ENCODE measurements around the gene CTNNA2.

Gene CTNNA2

DNA sequence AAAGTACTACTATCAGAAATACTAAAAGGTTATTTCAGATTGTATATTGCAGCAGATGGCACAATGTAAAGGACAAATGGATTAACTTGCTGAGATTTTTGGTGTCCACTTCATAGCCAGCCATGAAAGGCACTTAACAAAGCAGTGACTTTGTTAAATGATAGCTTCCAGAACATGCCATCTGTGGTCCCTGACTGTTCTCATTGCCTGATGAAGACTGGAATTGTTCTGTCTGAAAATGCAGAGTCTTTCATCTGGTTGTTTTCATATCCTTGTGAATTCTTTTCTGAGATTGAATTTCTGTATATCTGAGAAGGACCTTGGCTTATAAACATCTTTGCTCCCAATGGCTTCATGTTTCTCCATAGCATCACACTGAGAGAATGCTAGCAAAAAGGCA is 836.1 kb downstream of the CTNNA2 start:
- in situ Hi-C loops (cut with MboI; ENCODE audit: low sequenced_read_pairs), result no loop called here

DNA sequence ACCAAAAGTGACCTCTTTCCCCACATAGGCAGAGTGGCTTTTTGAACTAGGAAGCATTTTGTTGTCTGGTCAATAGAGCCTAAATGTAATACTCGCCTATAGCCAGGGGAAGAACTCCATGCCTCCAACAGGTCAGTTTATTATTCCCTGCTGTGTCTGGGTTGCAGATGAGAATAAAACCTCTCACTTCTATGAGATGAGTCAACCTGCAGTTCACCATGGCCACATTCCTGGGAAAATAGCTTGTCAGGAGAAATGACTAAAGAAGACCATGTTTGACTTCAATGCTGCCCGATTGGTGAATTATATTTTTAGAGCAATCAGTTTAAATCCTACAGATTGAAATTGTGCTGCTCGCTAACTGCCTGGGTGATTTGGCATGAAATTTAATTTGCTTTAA is 838.4 kb downstream of the CTNNA2 start:
- in situ Hi-C loops (cut with MboI; ENCODE audit: low sequenced_read_pairs), result no loop called here

DNA sequence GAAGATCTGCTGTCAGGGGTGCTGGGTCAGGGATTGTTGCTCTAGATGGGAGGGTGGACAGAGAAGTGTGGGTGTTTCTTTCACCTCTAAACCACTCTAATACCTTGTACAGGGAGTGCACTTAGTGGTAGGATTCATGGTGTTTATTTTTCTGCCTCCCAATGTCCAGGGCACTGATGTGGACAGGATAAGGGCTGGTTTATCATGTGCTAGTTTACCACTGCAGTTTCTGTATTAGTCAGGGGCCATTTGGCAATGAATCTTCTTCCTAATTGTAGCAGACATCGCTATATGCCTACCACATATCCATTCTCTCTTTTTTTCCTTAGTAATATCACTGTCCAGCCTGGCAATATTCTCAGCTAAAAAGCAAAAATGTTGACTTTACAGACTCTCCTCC is 842.0 kb downstream of the CTNNA2 start:
- in situ Hi-C loops (cut with MboI; ENCODE audit: low sequenced_read_pairs), result no loop called here

DNA sequence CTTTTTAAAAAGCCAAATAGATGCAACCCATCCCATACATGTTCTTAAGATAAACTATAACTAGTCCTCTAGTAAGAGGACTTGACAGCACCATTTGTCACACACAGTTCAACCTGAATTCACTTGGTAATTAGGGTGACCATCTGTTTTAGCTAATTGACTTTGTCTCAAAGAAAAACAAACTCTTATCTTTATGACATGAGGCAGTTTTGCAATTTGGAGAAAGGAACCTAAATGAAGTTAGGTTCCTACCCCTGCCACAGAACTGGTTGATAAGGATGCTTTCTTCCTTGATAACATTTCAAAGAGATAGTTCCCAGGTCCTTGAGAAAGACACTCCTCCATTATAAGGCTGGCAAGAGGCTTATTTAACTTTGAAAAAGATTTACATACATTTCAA is 849.1 kb downstream of the CTNNA2 start:
- in situ Hi-C loops (cut with MboI; ENCODE audit: low sequenced_read_pairs), result no loop called here

DNA sequence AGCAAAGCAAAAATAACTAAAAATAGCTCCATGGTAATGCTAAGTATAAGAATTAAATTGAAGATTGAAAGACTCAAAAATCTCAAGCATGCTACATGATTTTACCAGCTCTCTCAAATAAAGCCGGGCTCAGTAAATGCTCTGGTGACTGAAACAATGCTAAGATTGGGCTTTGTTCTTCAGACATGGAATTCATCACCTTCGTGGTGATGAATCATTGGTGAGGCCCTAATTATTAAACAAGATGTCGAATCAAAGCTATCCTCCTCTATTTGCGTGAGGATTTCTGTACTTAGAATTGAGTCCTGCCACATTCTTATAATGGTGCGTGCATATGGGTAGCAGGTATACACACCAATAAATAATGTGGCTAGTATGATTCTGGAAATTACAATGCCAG is 850.5 kb downstream of the CTNNA2 start:
- in situ Hi-C loops (cut with MboI; ENCODE audit: low sequenced_read_pairs), result no loop called here

DNA sequence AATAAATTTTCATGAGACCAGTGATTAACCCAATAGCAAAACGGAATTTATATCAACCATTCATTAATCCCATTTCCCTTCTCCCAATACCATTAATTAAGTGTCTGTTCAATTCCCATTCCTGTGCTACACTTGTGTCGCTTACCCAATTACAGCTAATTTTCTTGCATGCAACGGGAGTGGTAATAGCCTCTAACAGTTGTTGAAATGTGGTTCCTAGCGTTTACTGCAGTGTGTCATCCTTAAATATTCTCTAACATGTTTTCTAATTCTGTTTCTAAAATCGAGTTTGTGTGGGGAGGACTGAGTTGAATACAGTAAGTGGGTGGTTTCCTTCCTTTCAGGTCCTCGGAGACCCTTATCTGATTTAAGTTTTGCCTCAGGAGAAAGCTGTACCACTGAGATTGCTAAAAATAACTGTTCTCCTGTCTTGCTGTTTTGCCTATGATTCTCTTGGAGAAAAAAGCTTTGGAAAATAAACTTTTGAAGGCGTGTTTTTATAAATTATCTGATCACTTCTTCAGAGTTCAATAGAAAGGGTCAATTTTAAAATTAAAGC is 851.0 kb downstream of the CTNNA2 start:
- in situ Hi-C loops (cut with MboI; ENCODE audit: low sequenced_read_pairs), result no loop called here

DNA sequence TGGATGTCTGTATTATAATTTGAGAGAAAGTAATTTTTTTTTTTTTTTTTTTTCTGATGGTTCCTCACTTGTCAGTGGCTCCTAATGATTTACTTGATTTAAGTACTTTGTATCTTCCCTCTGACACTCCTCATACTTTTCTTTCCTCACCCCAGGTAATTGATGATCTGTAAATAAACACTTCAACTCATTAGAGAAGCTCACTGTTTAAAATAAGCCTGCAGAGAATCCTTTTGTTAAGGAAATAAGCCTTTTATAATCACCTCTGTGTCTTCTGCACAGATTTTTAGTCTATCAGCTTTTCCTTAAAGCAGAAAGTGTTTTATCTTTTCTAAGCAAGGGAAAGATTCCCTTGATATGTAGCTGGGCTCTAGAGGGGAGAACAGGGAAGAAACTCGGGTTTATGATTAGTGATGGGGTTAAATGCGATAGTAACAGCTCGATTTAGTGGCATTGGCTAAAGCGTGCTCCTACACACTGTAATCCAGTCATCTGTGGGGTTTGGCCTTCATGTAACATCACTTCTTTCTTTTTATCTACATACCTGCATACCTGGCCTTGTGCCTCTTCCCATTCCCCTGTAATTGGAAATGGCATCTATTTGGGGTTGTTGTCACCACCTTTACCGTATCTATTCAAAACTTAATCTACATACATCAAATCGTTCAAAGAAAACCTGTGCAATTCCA is 851.8 kb downstream of the CTNNA2 start:
- in situ Hi-C loops (cut with MboI; ENCODE audit: low sequenced_read_pairs), result no loop called here

DNA sequence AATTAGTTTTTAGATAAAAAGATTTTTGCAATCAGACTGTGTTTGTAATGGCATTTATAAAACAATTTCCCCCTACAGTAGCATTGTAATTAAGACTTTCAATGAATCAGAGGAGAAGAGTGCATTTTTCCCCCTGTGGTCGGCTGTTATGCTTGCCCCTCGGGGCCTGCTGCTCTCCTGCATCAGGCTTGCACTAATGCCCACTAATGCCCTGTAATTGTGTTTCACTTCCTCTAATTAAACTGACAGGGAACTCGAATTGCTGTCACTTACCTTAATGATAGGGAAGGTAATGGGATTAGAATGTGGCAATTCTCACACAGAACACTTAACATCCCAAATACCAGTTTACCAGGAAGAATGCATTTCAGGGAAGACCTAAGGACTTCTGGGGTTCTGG is 852.9 kb downstream of the CTNNA2 start:
- in situ Hi-C loops (cut with MboI; ENCODE audit: low sequenced_read_pairs), result no loop called here

DNA sequence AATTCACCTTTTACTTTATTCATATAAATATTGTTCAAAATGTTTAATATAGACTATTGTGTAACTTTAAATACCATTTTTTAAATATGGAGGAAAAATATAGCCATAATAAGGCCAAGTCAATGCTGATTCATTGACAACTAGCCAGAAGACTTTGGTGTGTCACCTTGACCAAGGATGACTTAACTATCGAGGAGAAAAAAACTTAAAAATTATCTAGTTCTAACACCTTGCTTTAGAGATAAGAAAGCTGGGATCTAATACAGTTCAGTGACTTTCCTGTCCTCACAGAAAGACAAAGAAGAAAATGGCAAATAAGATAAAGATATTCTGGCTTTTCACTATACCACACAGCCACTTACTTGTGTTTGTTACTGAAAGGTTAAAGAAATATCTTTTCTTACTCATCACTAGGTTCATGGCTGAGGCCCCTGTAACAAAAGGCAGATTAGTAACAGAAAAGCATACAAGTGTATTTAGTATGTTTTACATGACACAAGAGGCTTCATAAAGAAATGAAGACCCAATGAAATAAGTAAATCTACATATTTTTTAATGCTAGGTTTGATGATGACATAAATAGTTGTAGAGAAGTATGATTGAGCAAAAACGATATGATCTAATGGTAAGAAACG is 857.6 kb downstream of the CTNNA2 start:
- in situ Hi-C loops (cut with MboI; ENCODE audit: low sequenced_read_pairs), result no loop called here

DNA sequence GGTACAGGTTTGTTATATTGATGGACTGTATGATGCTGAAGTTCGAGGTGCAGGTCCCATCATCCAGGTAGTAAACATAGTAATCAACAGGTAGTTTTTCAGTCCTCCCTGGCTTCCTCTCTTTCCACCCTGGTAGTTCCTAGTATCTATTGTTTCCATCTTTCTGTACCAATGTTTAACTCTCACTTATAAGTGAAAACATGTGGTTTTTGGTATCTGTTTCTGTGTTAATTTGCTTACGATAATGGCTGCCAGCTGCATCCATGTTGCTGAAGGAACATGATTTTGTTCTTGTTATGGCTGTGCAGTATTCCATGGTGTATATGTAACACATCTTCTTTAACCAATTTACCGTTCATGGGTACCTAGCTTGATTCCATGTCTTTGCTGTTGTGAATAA is 861.3 kb downstream of the CTNNA2 start:
- in situ Hi-C loops (cut with MboI; ENCODE audit: low sequenced_read_pairs), result no loop called here

DNA sequence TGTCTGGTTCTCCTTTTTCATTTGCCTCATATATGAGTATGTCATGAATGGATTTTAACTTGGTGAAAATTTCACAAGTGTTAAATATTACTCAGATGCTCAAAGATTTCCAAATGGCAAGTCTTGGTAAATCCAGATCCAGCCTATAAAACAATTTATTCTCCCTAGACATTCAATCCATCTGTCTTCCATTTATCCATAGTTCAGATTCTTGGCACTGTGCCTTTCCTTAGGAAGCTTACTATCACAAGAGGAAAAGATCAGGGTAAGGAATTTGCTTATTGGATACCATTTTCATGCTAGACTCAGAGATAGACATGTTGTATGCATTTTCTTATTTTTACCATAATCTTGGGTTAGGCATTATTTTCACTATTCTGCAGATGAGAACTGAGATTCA is 864.2 kb downstream of the CTNNA2 start:
- in situ Hi-C loops (cut with MboI; ENCODE audit: low sequenced_read_pairs), result no loop called here

DNA sequence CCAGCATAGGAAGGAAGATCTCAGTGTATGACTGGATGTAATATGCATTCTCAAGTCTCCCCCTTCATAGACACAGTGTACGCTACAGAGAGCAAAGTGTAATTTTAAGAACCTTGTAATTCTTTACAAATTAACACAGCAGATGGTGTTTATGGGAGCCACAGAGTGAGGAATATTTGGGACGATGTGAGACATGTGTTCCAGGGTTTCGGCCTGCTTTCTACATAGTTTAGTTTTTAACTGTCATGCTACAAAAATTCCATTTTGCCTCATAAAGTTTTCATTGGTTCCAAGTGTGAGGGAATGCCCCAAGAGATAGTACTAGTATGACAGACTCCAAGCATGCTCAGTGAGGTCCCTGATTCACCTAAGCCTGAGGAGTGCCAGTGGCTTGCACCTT is 867.9 kb downstream of the CTNNA2 start:
- in situ Hi-C loops (cut with MboI; ENCODE audit: low sequenced_read_pairs), result no loop called here

DNA sequence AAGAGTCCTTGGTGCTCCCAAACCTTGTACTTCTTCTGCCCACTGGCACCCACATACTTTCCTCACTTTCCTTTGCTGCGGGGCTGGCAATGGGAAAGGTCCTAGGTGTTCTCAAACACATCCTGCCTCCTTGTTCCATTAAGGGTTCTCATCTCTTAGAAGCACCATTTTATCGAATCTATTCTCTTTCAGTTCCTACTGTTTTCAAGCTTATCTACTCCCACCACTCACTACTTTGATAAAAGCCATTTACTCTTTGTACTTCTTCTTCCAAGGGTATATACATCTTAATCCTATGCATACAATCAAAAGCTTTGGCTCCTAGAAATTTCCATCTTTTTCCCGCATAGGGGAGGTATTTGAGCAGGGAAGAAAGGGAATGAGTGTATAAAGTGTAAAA is 868.8 kb downstream of the CTNNA2 start:
- in situ Hi-C loops (cut with MboI; ENCODE audit: low sequenced_read_pairs), result no loop called here

DNA sequence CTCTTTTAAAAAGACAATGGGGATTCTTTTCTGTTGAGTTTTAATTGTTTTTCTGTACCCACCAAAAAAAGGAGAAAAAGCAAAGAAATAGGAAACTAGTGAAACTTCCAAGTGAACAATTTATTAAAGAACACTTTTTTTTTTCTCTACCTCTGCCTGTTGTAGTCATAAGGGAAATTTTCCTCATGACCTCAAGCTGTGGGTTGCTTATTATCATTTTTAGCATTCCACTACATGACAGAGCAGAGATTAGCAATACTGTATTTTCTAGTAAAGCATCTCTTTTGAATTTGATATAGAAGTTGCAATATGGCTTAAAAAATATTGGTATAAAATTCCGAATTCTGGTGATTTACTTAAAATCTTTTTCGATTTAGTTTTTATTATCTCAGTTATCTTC is 879.6 kb downstream of the CTNNA2 start:
- in situ Hi-C loops (cut with MboI; ENCODE audit: low sequenced_read_pairs), result no loop called here

DNA sequence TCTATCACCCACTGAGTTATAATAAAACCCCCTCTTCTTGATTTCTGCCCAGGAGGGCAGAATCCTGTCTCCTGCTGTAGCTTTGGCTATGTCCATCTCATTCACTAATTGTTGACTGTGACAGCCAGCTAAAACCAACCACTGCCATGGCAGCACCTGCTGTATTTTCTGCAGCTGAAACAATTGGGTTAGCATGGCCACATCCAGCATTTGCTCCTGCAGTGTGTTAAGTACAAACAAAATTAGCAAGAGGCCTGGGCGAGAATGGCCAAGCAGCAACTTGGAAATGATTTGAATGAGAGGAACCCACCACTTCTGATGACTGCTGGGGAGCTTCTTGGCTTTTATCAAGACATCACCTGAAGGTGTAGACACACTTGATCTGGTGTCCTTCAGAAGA is 881.1 kb downstream of the CTNNA2 start:
- in situ Hi-C loops (cut with MboI; ENCODE audit: low sequenced_read_pairs), result no loop called here

DNA sequence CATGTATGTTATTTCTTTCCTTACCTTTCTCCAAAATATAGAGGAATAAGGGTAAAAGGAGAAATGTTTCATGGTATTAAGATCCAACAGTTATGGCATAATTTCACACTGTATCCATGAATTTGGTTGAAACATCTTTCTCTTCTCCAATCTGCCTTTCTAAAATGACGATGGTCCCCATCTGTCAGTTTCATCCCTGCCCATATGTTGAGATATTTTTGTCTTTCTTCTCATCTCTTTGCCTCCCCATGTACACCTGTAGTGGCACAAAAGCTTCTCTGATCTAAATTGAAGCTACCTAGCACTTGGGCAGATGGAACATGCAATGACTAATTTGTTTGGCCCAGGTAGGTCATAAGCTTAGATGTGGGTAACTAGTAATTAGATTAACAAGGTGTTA is 882.4 kb downstream of the CTNNA2 start:
- in situ Hi-C loops (cut with MboI; ENCODE audit: low sequenced_read_pairs), result no loop called here

DNA sequence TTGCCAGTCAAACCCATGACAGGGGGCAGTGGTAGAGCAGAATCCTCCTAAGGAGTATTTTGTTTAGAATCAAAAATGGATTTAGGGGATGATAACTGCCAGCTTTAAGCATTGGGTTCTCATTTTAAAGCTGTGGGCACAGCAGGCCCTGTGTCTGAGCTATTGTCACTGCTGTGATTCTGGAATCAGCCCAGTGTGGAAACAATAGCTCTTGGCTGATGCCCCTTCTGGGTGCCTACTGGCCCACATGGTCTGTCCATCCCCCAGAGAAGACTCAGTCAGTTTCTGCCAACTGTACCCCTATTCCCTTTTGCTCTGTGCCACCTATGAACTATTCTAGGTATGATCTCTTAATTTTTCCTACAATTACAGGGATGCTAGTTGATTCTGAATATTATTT is 883.4 kb downstream of the CTNNA2 start:
- in situ Hi-C loops (cut with MboI; ENCODE audit: low sequenced_read_pairs), result no loop called here

DNA sequence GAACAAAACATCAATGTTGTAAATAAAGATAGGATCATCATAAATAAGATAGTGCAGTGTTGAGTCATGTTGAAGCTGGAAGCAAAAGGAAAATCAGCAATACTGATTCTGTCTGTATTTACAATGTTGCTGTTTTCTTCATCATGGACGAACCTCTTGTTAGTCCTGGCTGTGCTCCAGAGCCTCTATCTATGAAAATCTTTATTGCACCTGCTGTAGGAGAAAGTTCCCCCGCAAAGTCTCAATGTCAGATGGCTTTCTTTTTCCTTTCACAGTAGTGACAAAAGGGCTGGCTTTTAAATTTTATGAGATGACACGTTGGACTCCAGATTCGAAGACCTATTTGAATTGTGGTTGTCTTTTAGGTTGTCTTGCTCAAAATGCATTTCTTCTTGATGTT is 890.2 kb downstream of the CTNNA2 start:
- in situ Hi-C loops (cut with MboI; ENCODE audit: low sequenced_read_pairs), result no loop called here

DNA sequence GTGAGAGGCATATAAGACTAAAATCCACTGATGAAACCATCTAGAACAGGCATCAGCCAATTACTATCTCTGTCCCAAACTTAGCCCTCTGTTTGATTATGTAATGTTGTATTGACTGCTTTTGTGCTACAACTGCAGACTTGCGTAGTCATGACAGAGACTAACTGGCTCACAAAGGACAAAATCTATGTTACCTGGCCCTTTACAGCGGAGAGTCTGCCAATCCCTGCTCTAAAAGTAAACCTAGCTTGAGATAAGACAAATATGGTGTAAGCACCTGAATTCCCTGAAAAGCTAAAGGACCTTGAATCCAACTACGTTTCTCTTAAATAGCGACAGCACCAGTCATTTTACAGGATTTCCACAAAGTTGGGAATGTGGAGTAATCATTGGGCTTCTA is 894.5 kb downstream of the CTNNA2 start:
- in situ Hi-C loops (cut with MboI; ENCODE audit: low sequenced_read_pairs), result no loop called here

DNA sequence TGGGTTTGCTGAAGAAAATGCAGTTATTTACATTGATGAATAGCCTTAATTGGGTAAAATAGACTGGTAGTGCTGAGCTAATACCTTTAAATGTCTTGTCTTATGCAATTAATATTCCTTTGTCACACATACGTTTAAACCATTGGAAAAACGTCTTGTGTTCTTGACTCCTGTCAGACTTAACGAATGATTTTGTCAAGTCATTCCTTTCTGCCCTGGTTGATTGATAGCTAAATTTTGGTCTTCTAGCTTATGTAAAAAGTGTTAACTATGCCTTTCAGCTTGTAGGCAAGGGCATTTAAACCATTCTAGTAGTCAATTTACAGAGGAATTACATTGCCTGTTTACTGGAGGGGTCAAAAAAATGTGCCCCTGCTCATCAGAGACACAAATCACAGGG is 897.5 kb downstream of the CTNNA2 start:
- in situ Hi-C loops (cut with MboI; ENCODE audit: low sequenced_read_pairs), result no loop called here

DNA sequence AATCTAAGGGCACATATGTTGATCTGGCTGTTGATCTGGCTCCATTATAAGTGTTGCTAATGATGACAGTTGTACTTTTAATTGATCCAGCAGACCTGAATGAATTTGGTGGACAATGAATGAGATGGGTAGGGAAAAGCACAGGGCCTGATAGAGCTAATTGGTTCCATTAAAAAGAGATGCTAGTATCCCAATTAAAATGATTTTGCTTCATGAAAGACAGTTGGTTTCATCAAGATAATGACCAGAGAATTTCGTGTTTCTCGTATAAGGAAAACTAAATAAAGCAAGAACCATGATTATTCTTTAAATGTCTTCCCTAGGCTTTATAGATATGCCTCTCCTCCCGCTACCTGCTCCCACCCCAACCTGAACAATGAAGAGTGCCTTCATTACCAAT is 900.3 kb downstream of the CTNNA2 start:
- in situ Hi-C loops (cut with MboI; ENCODE audit: low sequenced_read_pairs), result no loop called here

DNA sequence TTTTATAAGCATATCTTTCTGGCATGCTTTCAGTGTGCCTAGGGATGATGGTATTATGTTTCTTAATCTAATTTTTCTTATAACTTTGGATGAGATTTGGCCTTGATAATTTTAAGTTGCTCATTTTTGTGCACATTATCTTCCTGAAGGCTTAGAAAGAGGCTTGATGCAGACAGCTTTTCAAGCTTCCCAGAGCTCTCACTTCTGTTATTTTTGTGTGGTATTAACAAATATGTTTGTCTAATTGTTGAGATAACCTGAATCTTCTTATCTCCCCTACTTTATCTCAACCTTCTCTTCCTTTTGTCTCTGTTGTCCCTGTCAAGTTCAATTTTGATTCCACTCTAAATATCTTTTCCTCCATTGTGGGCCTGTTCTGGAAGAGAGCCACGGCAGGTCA is 904.9 kb downstream of the CTNNA2 start:
- in situ Hi-C loops (cut with MboI; ENCODE audit: low sequenced_read_pairs), result no loop called here

Measured in HL-60/S4 treated with phorbol 12-myristate 13-acetate at 8.2 ng/mL for 4 days and 3 days (cell line).